K562 (cell line): ENCODE data around the gene GNAQ. TPM values are rescaled to one million over a fixed set of nuclear protein-coding genes. Genes with fewer than 3 reads are reported as not detected.

Experiments used
- ATAC-seq: fragments of 200-7000 bp; cut with Tn5 transposase; 3 replicates; pipeline ENCODE4 v1.9.1; 2020; ENCODE audit warnings: moderate library complexity
- BruUV-seq: library from RNA; stranded (reverse); fragments of 400-500 nt; replicated peaks from 2 replicates; lab custom pipeline; 2021; lab: Mats Ljungman, UMichigan
- CTCF ChIA-PET: fragments of 300-600 bp; formaldehyde crosslinking; extraction: SDS; loops from one replicate; lab custom pipeline; 2021; ENCODE audit warnings: low intra/inter-chr PET ratio; lab: Yijun Ruan, JAX
- POLR2A ChIA-PET: fragments of 300-600, 350-650 bp; sonication (Branson Sonifier 250); formaldehyde crosslinking; extraction: SDS; loops from one replicate; lab custom pipeline; 2021; ENCODE audit warnings: antibody characterized with exemption, inconsistent platforms; lab: Yijun Ruan, JAX
- DNase-seq, 4 experiments: peaks; one replicate each; pipeline versions ENCODE4 v3.0.0 to v3.0.0-alpha.2; 2011 to 2018; ENCODE audit warnings: low spot score in 3 of 4, mixed read lengths in 3 of 4; ENCODE audit errors: extremely low read depth in 1 of 4
- FAIRE-seq: peaks from 2 replicates; lab custom pipeline; 2011; peaks lifted over from hg19 to GRCh38; lab: Jason Lieb, UNC
- H2AFZ ChIP-seq: 2 replicates; pipeline ENCODE4 v1.6.0; 2011; ENCODE audit warnings: low read depth, low read length, control low read depth, inconsistent platforms
- H3K27ac ChIP-seq: fragments of 200-600 bp; 3 replicates; pipeline ENCODE4 v1.8.0; 2011; ENCODE audit warnings: low read depth, mild to moderate bottlenecking, control low read depth, inconsistent platforms, low read length, moderate library complexity, mixed read lengths; ENCODE audit errors: extremely low read depth
- H3K27me3 ChIP-seq, 2 experiments: fragments of 300-600 bp in 1 of 2; 2 replicates in 1 of 2; 3 replicates in 1 of 2; pipeline versions ENCODE4 v1.6.0 to v1.8.0; 2011; ENCODE audit warnings: inconsistent platforms in 2 of 2, low read length in 2 of 2, mild to moderate bottlenecking in 1 of 2, mixed read lengths in 1 of 2, moderate library complexity in 1 of 2; ENCODE audit not compliant: control insufficient read depth in 2 of 2, insufficient read depth in 2 of 2
- H3K36me3 ChIP-seq: fragments of 300-600 bp; 3 replicates; pipeline ENCODE4 v1.8.0; 2011; ENCODE audit warnings: mild to moderate bottlenecking, low read length, inconsistent platforms; ENCODE audit not compliant: control insufficient read depth, insufficient read depth
- H3K4me1 ChIP-seq, 2 experiments: fragments of 200-600 bp in 1 of 2; replicated peaks in 1 of 2; 2 replicates in 1 of 2; 3 replicates in 1 of 2; pipeline versions ENCODE4 v1.5.1 to v1.8.0; 2011; ENCODE audit warnings: inconsistent platforms in 2 of 2, low read length in 2 of 2, mild to moderate bottlenecking in 1 of 2, mixed read lengths in 1 of 2, moderate library complexity in 1 of 2; ENCODE audit not compliant: control insufficient read depth in 2 of 2, insufficient read depth in 2 of 2
- H3K4me2 ChIP-seq: 2 replicates; pipeline ENCODE4 v1.6.1; 2011; ENCODE audit warnings: low read length, control low read depth, inconsistent platforms, mixed read lengths; ENCODE audit not compliant: insufficient read depth
- H3K4me3 ChIP-seq: fragments of 200-600 bp; sonication (generic), shearing (Covaris generic); 2 replicates; pipeline ENCODE4 v1.5.1; 2016; ENCODE audit warnings: control low read depth, inconsistent platforms
- H3K79me2 ChIP-seq: fragments of 200-600 bp; 3 replicates; pipeline ENCODE4 v1.8.0; 2011; ENCODE audit warnings: low read length, inconsistent platforms; ENCODE audit not compliant: control insufficient read depth, insufficient read depth
- H3K9ac ChIP-seq, 2 experiments: 2 replicates each; pipeline versions ENCODE4 v1.6.0 to v1.6.1; 2011; ENCODE audit warnings: low read depth in 2 of 2, low read length in 2 of 2, control low read depth in 1 of 2, inconsistent platforms in 1 of 2, mild to moderate bottlenecking in 1 of 2, mixed read lengths in 1 of 2; ENCODE audit not compliant: insufficient read depth in 1 of 2
- H3K9me1 ChIP-seq: one replicate; pipeline ENCODE4 v1.6.0; 2011; ENCODE audit warnings: inconsistent platforms, mild to moderate bottlenecking, low read length, moderate library complexity; ENCODE audit not compliant: control insufficient read depth, insufficient read depth
- H3K9me3 ChIP-seq: replicated peaks from 2 replicates; pipeline ENCODE4 v1.5.1; 2011; ENCODE audit warnings: low read depth, low read length, inconsistent platforms; ENCODE audit not compliant: control insufficient read depth, insufficient read depth
- H4K20me1 ChIP-seq: replicated peaks from 2 replicates; pipeline ENCODE4 v1.6.1; 2011; ENCODE audit warnings: low read length, inconsistent platforms, mixed read lengths; ENCODE audit not compliant: control insufficient read depth, insufficient read depth
- CEBPB ChIP-seq: fragments of 450-650 bp; IDR thresholded peaks from 2 replicates; pipeline ENCODE4 v1.6.1; 2016; ENCODE audit warnings: missing genetic modification characterization, missing compliant biosample characterization
- CHCHD3 ChIP-seq: fragments of 250-450 bp; sonication (Bioruptor Pico); IDR thresholded peaks from 2 replicates; pipeline ENCODE4 v2.1.2; 2022; ENCODE audit warnings: mild to moderate bottlenecking
- KAT7 ChIP-seq: sonication (generic); formaldehyde crosslinking; IDR thresholded peaks from 2 replicates; pipeline ENCODE4 v1.8.0; 2022; ENCODE audit warnings: missing genetic modification reagents, mild to moderate bottlenecking, borderline replicate concordance
- MYC ChIP-seq, 2 experiments: fragments of 250-450 bp in 1 of 2; sonication (Bioruptor Pico) in 1 of 2; IDR thresholded peaks; 2 replicates each; pipeline versions ENCODE4 v1.5.1 to v1.6.1; 2012 to 2021; ENCODE audit warnings: low read depth in 2 of 2, borderline replicate concordance in 1 of 2, improper control_type of control experiment in 1 of 2, low read length in 1 of 2, mild to moderate bottlenecking in 1 of 2, moderate library complexity in 1 of 2
- RREB1 ChIP-seq: fragments of 250-450 bp; sonication (Bioruptor Pico); IDR thresholded peaks from 2 replicates; pipeline ENCODE4 v1.4.0; 2020
- ZNF12 ChIP-seq: sonication (generic); formaldehyde crosslinking; IDR thresholded peaks from 2 replicates; pipeline ENCODE4 v1.4.0; 2020; ENCODE audit warnings: mild to moderate bottlenecking, missing genetic modification reagents
- ZNF184 ChIP-seq: sonication (generic); formaldehyde crosslinking; IDR thresholded peaks from 2 replicates; pipeline ENCODE4 v1.5.0; 2020; ENCODE audit warnings: missing genetic modification reagents
- ZNF507 ChIP-seq: conservative IDR thresholded peaks from 2 replicates; pipeline ENCODE4 v1.6.1; 2017; ENCODE audit warnings: missing genetic modification characterization, missing compliant biosample characterization
- WGBS: fragments of 100-300 bp; shearing (Covaris generic); methylation state at CpG from one replicate; pipeline ENCODE4 v1.1.6; 2016; ENCODE audit warnings: low coverage, mixed read lengths; ENCODE audit not compliant: insufficient coverage; ENCODE audit errors: missing lambda C conversion rate; 5-methylcytosine and 5-hydroxymethylcytosine counted together
- in situ Hi-C: fragments of 300-500 bp; cut with MboI; formaldehyde crosslinking; loops from 4 replicates; pipeline ENCODE4 v1.15.0; 2018; ENCODE audit warnings: inconsistent platforms, mixed read lengths
- intact Hi-C: fragments of 100-400 bp; cut with micrococcal nuclease; formaldehyde crosslinking; loops from 2 replicates; pipeline ENCODE4 v1.14.2; 2022
- polyA plus RNA-seq, 8 experiments: library from polyadenylated mRNA; depleted of rRNA in 4 of 8; stranded (reverse) in 5 of 8; unstranded in 3 of 8; fragments of >200 nt; fragmentation: Nextera tagmentation in 2 of 8; fragmentation: Illumina TruSeq in 1 of 8; extraction: Ambion mirVana in 2 of 8; extraction: Trizol in 1 of 8; gene quantifications; 2 replicates each; pipeline versions ENCODE4 v1.2.1 to v1.2.3, GENCODE V29; 2011 to 2014; ENCODE audit warnings: inconsistent platforms in 1 of 8, missing spikeins in 1 of 8
- total RNA-seq, 7 experiments: library from RNA; depleted of rRNA in 6 of 7; stranded (reverse); fragments of >200 nt in 6 of 7; fragmentation: Illumina TruSeq in 2 of 7; extraction: Trizol in 2 of 7; gene quantifications; 2 replicates each; pipeline versions ENCODE4 v1.2.1 to v1.2.3, GENCODE V29; 2011 to 2021; ENCODE audit warnings: low replicate concordance in 1 of 7
- TF ChIP-seq, protein P1 (sequence below): fragments of 250-450 bp; sonication (Bioruptor Pico); IDR thresholded peaks from 2 replicates; pipeline ENCODE4 v1.8.0; 2022; ENCODE audit warnings: moderate library complexity, mild to moderate bottlenecking, inconsistent platforms

The GNAQ gene
- total and polyA plus RNA-seq, 9 of the 15 experiments (the other 6 are each of a cell fraction or from before 2014, with no cell fraction given), result 4.8 to 27.9 (median 17.5) TPM

DNA sequence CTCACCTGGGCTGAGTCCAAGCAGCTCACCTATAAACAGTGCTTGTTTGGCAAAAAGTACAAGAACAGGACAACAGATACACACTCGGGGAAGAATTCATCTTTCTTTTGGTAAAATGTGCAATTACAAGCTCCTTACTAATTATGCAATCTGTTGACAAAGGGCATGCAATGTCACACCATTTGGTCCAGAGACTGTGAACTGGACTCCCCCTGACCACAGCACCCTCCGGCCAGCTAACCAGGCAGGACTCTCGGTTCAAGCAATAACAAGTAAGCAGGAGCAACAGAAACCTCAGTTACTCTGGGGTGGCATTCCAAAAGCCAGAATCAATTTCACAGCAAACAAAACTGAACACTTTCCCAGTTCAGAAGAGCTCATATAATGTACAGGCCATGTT, 113.8 kb downstream of the GNAQ start:
- in situ Hi-C loops, result no loop called here
- CTCF ChIA-PET, result no interaction called here
- intact Hi-C loops, result no loop called here

DNA sequence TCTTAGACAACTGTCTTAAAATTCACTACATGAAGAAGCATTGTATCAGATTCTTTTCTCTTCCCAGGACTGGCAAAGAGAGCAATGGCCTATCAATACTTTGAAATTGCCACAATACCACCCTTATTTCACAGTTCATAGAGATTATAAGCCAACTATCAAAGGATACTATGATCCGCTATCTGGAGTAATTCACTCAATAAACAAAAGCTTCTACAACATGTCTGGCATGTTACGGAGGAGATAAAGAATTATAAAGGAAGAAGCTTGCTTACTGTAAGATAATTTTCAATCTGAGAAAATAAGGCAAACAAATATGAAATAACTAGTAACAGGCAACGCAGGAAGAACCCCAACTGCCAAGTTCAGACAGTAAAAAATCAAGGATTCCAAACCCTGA, 114.8 kb downstream of the GNAQ start:
- Histone ChIP-seq H3K27ac (peak overlapping the region; percentile 20; the same call in 1 of the 3 replicates), H3K4me3 (no peak overlapping the region), H3K79me2 (peaks cover 58% of the 10 kb centered on the region), H3K9me1 (no peaks in the 10 kb centered on the region), H3K9me3 (no peaks in the 10 kb centered on the region), H3K4me2 (no peak overlapping the region), H4K20me1 (no peaks in the 10 kb centered on the region), H2AFZ (no peak overlapping the region), H3K9ac (no peak overlapping the region), H3K4me1 (peaks cover 0 to 8% of the 10 kb centered on the region in 2 experiments; a peak in 3 of 5 replicates), H3K36me3 (peaks cover 34% of the 10 kb centered on the region), H3K27me3 (no peaks in the 10 kb centered on the region)
- BruUV-seq, result no TSS peak
- POLR2A ChIA-PET, result no interaction called here
- WGBS, result 43% methylated on average over 3 of the region's 3 CpGs
- in situ Hi-C loops (no loop called here), intact Hi-C loops (no loop called here)
- DNase-seq (no peak), FAIRE-seq (no peak), ATAC-seq (no peak; the same call in 2 of the 3 replicates)
- CTCF ChIA-PET, result no interaction called here
- TF ChIP-seq ZNF12 (CRISPR knock-in tag) (no peak), RREB1 (CRISPR knock-in tag) (no peak)
- TF ChIP-seq, protein P1, sequence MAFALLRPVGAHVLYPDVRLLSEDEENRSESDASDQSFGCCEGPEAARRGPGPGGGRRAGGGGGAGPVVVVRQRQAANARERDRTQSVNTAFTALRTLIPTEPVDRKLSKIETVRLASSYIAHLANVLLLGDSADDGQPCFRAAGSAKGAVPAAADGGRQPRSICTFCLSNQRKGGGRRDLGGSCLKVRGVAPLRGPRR (CRISPR knock-in tag), result no peak

More for the DNA sequence above, 113.8 kb downstream of the GNAQ start:
- BruUV-seq, result no TSS peak
- Histone ChIP-seq H3K36me3 (peaks cover 37% of the 10 kb centered on the region), H3K4me3 (no peak overlapping the region)
- WGBS, result 70% methylated on average over 3 of the region's 3 CpGs
- POLR2A ChIA-PET, result interaction anchor here (0.9 kb wide), 1 partner anchor 14 kb away, joined by 5 read pairs; no protein-coding TSS in a partner anchor
- TF ChIP-seq ZNF507, result no peak
- no peak for TF ChIP-seq CHCHD3 (CRISPR knock-in tag)
- no peak for TF ChIP-seq MYC (IDR thresholded peaks at IDR 0.05; ENCODE audit: low read depth, low read length)
- no peak for TF ChIP-seq MYC (CRISPR knock-in tag; IDR thresholded peaks at IDR 0.05; ENCODE audit: borderline replicate concordance, low read depth)
- 0 out of 2 replicates have a peak, but pooled peaks have one; percentile 7 for TF ChIP-seq CEBPB (tag)
- no peak for TF ChIP-seq ZNF184 (CRISPR knock-in tag)
- TF ChIP-seq KAT7, result no peak
- TF ChIP-seq, all 486 proteins: peak for 1
- Histone ChIP-seq H3K9ac (no peak overlapping the region), H3K9me3 (no peaks in the 10 kb centered on the region), H3K27ac (no peak overlapping the region), H4K20me1 (no peaks in the 10 kb centered on the region), H3K4me1 (peaks cover 0 to 16% of the 10 kb centered on the region in 2 experiments; a peak in 3 of 5 replicates), H2AFZ (no peak overlapping the region), H3K4me2 (no peak overlapping the region), H3K79me2 (peaks cover 57% of the 10 kb centered on the region), H3K9me1 (no peaks in the 10 kb centered on the region), H3K27me3 (no peaks in the 10 kb centered on the region)
- DNase-seq, result no peak
- FAIRE-seq, result no peak
- ATAC-seq, result no peak; the same call in 1 of the 3 replicates
